PC-3 (cell line): ENCODE data around the gene TBX6.

ENCODE experiments used
- CTCF ChIP-seq: fragments of 300-600 bp; sonication (generic); conservative IDR thresholded peaks from 2 replicates; pipeline ENCODE4 v1.5.1; 2017; ENCODE audit warnings: antibody characterized with exemption, low read depth, mild to moderate bottlenecking, low read length
- EZH2 ChIP-seq: fragments of 300-600 bp; sonication (generic); IDR thresholded peaks from one replicate; pipeline ENCODE4 v1.6.1; 2017; ENCODE audit warnings: antibody characterized with exemption, mild to moderate bottlenecking, low read length; ENCODE audit not compliant: unreplicated experiment

- TF ChIP-seq CTCF (peak; percentile 66), EZH2 (no peak)
These were observed 22.7 kb downstream of the TBX6 start for GRCh38 chr16:30068750-30069610.
